Activated naive CD8-positive, alpha-beta T cell treated with anti-CD3 and anti-CD28 coated beads for 36 hours (primary cell): ENCODE results near the gene ALKBH3. TPM values are rescaled to one million over a fixed set of nuclear protein-coding genes. Genes with fewer than 3 reads are reported as not detected.

Experiments used
- DNase-seq: peaks from one replicate; pipeline ENCODE4 v3.0.0; 2021
- H3K27ac Mint-ChIP-seq: one replicate; pipeline ENCODE4 v1.8.0; 2022; ENCODE audit warnings: mild to moderate bottlenecking, moderate library complexity, mixed read lengths
- H3K27me3 Mint-ChIP-seq: one replicate; pipeline ENCODE4 v1.8.0; 2022; ENCODE audit warnings: mild to moderate bottlenecking, mixed read lengths
- H3K36me3 Mint-ChIP-seq: one replicate; pipeline ENCODE4 v1.8.0; 2021; ENCODE audit warnings: mild to moderate bottlenecking, mixed read lengths
- H3K4me1 Mint-ChIP-seq: one replicate; pipeline ENCODE4 v1.8.0; 2021; ENCODE audit warnings: mixed read lengths
- H3K4me3 Mint-ChIP-seq: one replicate; pipeline ENCODE4 v1.8.0; 2022; ENCODE audit warnings: mild to moderate bottlenecking, moderate library complexity, mixed read lengths
- H3K9me3 Mint-ChIP-seq: one replicate; pipeline ENCODE4 v1.8.0; 2022; ENCODE audit warnings: mixed read lengths
- total RNA-seq, 2 experiments: library from RNA; stranded (reverse); gene quantifications; one replicate each; pipeline ENCODE4 v1.2.3, GENCODE V29; 2021

Gene ALKBH3
- 10 to 100 TPM; 50.8 to 53.3 TPM for total RNA-seq

GRCh38 chr11:43880640-43881159 lies at the start of gene ALKBH3:
Gene ALKBH3, plus strand, starts transcription at chr11:43880831. Its CDS starts 1,822 bp downstream, at chr11:43882653.
- Mint-ChIP-seq H3K9me3 (no peaks in the 10 kb centered on the region), H3K4me3 (peak within 1 kb of the TSS; percentile 89), H3K36me3 (peaks cover 5% of the 10 kb centered on the region)

GRCh38 chr11:43830928-43831440 lies 49.6 kb upstream of the ALKBH3 start:
- no peaks in the 10 kb centered on the region for H3K27me3 Mint-ChIP-seq
- peak; percentile 64 for DNase-seq
- peak overlapping the region; percentile 72 for H3K27ac Mint-ChIP-seq
- no peaks in the 10 kb centered on the region for H3K9me3 Mint-ChIP-seq
- H3K4me1 Mint-ChIP-seq = peaks cover 15% of the 10 kb centered on the region
- peaks cover 11% of the 10 kb centered on the region for H3K36me3 Mint-ChIP-seq
- no peak overlapping the region for H3K4me3 Mint-ChIP-seq

More at GRCh38 chr11:43880640-43881159, at the start of gene ALKBH3:
- peak; percentile 91 for DNase-seq
- peaks cover 10% of the 10 kb centered on the region for H3K27me3 Mint-ChIP-seq
- peaks cover 15% of the 10 kb centered on the region for H3K4me1 Mint-ChIP-seq
- H3K27ac Mint-ChIP-seq = peak within 1 kb of the TSS; percentile 81

- Mint-ChIP-seq H3K27ac (no peak overlapping the region), H3K9me3 (no peaks in the 10 kb centered on the region), H3K27me3 (no peaks in the 10 kb centered on the region), H3K36me3 (peaks cover 11% of the 10 kb centered on the region), H3K4me1 (peaks cover 15% of the 10 kb centered on the region), H3K4me3 (no peak overlapping the region)
- no peak for DNase-seq
Observed at GRCh38 chr11:43832536-43832935, 48.1 kb upstream of the ALKBH3 start.

- Mint-ChIP-seq H3K27ac (no peak overlapping the region), H3K9me3 (no peaks in the 10 kb centered on the region), H3K4me3 (no peak overlapping the region), H3K36me3 (peaks cover 16% of the 10 kb centered on the region), H3K27me3 (no peaks in the 10 kb centered on the region), H3K4me1 (peaks cover 15% of the 10 kb centered on the region)
- DNase-seq = no peak
Observed at GRCh38 chr11:43833657-43834073, 47.0 kb upstream of the ALKBH3 start.

- Mint-ChIP-seq H3K27me3 (no peaks in the 10 kb centered on the region), H3K4me3 (no peak overlapping the region), H3K27ac (no peak overlapping the region), H3K9me3 (no peaks in the 10 kb centered on the region), H3K36me3 (peaks cover 17% of the 10 kb centered on the region), H3K4me1 (peaks cover 15% of the 10 kb centered on the region)
- DNase-seq = no peak
Observed at GRCh38 chr11:43834286-43834685, 46.3 kb upstream of the ALKBH3 start.

- peaks cover 19% of the 10 kb centered on the region for H3K36me3 Mint-ChIP-seq
- H3K27me3 Mint-ChIP-seq = no peaks in the 10 kb centered on the region
- no peak overlapping the region for H3K4me3 Mint-ChIP-seq
- no peak for DNase-seq
- H3K4me1 Mint-ChIP-seq = peaks cover 15% of the 10 kb centered on the region
- H3K9me3 Mint-ChIP-seq = no peaks in the 10 kb centered on the region
- H3K27ac Mint-ChIP-seq = no peak overlapping the region
Observed at GRCh38 chr11:43835104-43835503, 45.5 kb upstream of the ALKBH3 start.

GRCh38 chr11:43837879-43838278 lies 42.8 kb upstream of the ALKBH3 start:
- Mint-ChIP-seq H3K4me3 (no peak overlapping the region), H3K9me3 (no peaks in the 10 kb centered on the region), H3K36me3 (peaks cover 22% of the 10 kb centered on the region), H3K27ac (no peak overlapping the region), H3K4me1 (no peaks in the 10 kb centered on the region), H3K27me3 (no peaks in the 10 kb centered on the region)
- no peak for DNase-seq

GRCh38 chr11:43842021-43842420 lies 38.6 kb upstream of the ALKBH3 start:
- H3K4me1 Mint-ChIP-seq = no peaks in the 10 kb centered on the region
- no peak for DNase-seq
- no peak overlapping the region for H3K4me3 Mint-ChIP-seq
- H3K27ac Mint-ChIP-seq = no peak overlapping the region
- H3K9me3 Mint-ChIP-seq = no peaks in the 10 kb centered on the region
- H3K27me3 Mint-ChIP-seq = no peaks in the 10 kb centered on the region
- peaks cover 26% of the 10 kb centered on the region for H3K36me3 Mint-ChIP-seq

GRCh38 chr11:43845816-43846215 lies 34.8 kb upstream of the ALKBH3 start:
- no peak for DNase-seq
- Mint-ChIP-seq H3K4me3 (no peak overlapping the region), H3K27me3 (no peaks in the 10 kb centered on the region), H3K27ac (no peak overlapping the region), H3K4me1 (peaks cover 2% of the 10 kb centered on the region), H3K9me3 (no peaks in the 10 kb centered on the region), H3K36me3 (peaks cover 13% of the 10 kb centered on the region)

- Mint-ChIP-seq H3K4me3 (no peak overlapping the region), H3K27ac (no peak overlapping the region), H3K4me1 (peaks cover 2% of the 10 kb centered on the region), H3K36me3 (peaks cover 2% of the 10 kb centered on the region), H3K27me3 (no peaks in the 10 kb centered on the region), H3K9me3 (no peaks in the 10 kb centered on the region)
- peak; percentile 47 for DNase-seq
Observed at GRCh38 chr11:43852057-43852636, 28.5 kb upstream of the ALKBH3 start.

GRCh38 chr11:43853781-43854180 lies 26.9 kb upstream of the ALKBH3 start:
- H3K36me3 Mint-ChIP-seq = peaks cover under 1% of the 10 kb centered on the region
- no peak overlapping the region for H3K27ac Mint-ChIP-seq
- peaks cover under 1% of the 10 kb centered on the region for H3K4me1 Mint-ChIP-seq
- no peak overlapping the region for H3K4me3 Mint-ChIP-seq
- H3K9me3 Mint-ChIP-seq = no peaks in the 10 kb centered on the region
- DNase-seq = no peak
- H3K27me3 Mint-ChIP-seq = no peaks in the 10 kb centered on the region

GRCh38 chr11:43856993-43857392 lies 23.6 kb upstream of the ALKBH3 start:
- peaks cover 5% of the 10 kb centered on the region for H3K9me3 Mint-ChIP-seq
- H3K36me3 Mint-ChIP-seq = peaks cover 8% of the 10 kb centered on the region
- no peak overlapping the region for H3K4me3 Mint-ChIP-seq
- H3K4me1 Mint-ChIP-seq = no peaks in the 10 kb centered on the region
- H3K27me3 Mint-ChIP-seq = no peaks in the 10 kb centered on the region
- no peak for DNase-seq
- H3K27ac Mint-ChIP-seq = no peak overlapping the region

- Mint-ChIP-seq H3K9me3 (peaks cover 5% of the 10 kb centered on the region), H3K27ac (no peak overlapping the region), H3K36me3 (peaks cover 8% of the 10 kb centered on the region), H3K4me1 (no peaks in the 10 kb centered on the region), H3K4me3 (no peak overlapping the region), H3K27me3 (peaks cover 9% of the 10 kb centered on the region)
- no peak for DNase-seq
Observed at GRCh38 chr11:43861141-43861540, 19.5 kb upstream of the ALKBH3 start.

- Mint-ChIP-seq H3K4me3 (no peak overlapping the region), H3K27me3 (peaks cover 19% of the 10 kb centered on the region), H3K9me3 (peaks cover 2% of the 10 kb centered on the region), H3K36me3 (peaks cover 2% of the 10 kb centered on the region), H3K4me1 (peaks cover 21% of the 10 kb centered on the region), H3K27ac (no peak overlapping the region)
- DNase-seq = no peak
Observed at GRCh38 chr11:43866520-43866919, 14.1 kb upstream of the ALKBH3 start.

- H3K27ac Mint-ChIP-seq = no peak overlapping the region
- H3K4me3 Mint-ChIP-seq = no peak overlapping the region
- no peak for DNase-seq
Observed at GRCh38 chr11:43866969-43867368, 13.7 kb upstream of the ALKBH3 start.

More at GRCh38 chr11:43866969-43867368, 13.7 kb upstream of the ALKBH3 start:
- H3K36me3 Mint-ChIP-seq = peaks cover 2% of the 10 kb centered on the region
- H3K9me3 Mint-ChIP-seq = peaks cover 2% of the 10 kb centered on the region
- peaks cover 20% of the 10 kb centered on the region for H3K27me3 Mint-ChIP-seq
- H3K4me1 Mint-ChIP-seq = peaks cover 21% of the 10 kb centered on the region
